ENCODE results near the gene SLC4A1.

DNA sequence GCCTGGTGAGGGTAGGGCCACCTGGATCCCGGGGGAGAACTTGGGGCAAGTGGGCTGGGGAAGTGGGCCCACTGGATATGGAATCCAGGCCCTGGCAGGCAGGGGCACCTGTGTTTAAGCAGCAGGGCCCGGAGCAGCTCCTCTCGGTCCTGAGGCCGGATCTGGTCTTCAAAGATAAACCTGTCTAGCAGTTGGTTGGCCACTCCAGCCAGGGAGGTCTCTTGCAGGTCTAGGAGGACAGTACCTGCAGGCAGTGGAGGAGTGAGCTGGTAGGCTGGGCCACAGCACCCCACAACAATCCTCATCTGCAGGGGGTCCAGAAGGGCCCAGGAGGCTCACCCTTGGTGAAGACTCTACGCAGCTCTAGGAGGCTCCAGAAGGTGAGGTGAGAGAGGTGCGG, 7.6 kb downstream of the SLC4A1 start:
- TF ChIP-seq, protein P1, sequence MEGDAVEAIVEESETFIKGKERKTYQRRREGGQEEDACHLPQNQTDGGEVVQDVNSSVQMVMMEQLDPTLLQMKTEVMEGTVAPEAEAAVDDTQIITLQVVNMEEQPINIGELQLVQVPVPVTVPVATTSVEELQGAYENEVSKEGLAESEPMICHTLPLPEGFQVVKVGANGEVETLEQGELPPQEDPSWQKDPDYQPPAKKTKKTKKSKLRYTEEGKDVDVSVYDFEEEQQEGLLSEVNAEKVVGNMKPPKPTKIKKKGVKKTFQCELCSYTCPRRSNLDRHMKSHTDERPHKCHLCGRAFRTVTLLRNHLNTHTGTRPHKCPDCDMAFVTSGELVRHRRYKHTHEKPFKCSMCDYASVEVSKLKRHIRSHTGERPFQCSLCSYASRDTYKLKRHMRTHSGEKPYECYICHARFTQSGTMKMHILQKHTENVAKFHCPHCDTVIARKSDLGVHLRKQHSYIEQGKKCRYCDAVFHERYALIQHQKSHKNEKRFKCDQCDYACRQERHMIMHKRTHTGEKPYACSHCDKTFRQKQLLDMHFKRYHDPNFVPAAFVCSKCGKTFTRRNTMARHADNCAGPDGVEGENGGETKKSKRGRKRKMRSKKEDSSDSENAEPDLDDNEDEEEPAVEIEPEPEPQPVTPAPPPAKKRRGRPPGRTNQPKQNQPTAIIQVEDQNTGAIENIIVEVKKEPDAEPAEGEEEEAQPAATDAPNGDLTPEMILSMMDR (IDR thresholded peaks at IDR 0.05 in 4 of 5, conservative IDR thresholded peaks at IDR 0.05 in 1 of 5) = no peak
- TF ChIP-seq POLR2A (IDR thresholded peaks at IDR 0.05) = no peak
